Measurements from ENCODE around the gene HSD11B1L.

Gene HSD11B1L

GRCh38 chr19:5680437-5681368, at the start of gene HSD11B1L, which contains the start of gene MICOS13:
Gene HSD11B1L (plus strand): TSS chr19:5681027. CDS start chr19:5684833, 3,806 bp downstream.
Gene MICOS13 (minus strand): TSS chr19:5680516. CDS start chr19:5680486, 30 bp downstream.
- peak; percentile 95 to 96 for DNase-seq (ENCODE audit: low read depth in 2 of 2)

GRCh38 chr19:5631567-5632240, 49.1 kb upstream of the HSD11B1L start:
- no peak for DNase-seq (ENCODE audit: low read depth in 2 of 2)

GRCh38 chr19:5632241-5632612, 48.6 kb upstream of the HSD11B1L start:
- no peak for DNase-seq (ENCODE audit: low read depth in 2 of 2)

- no peak for DNase-seq (ENCODE audit: low read depth in 2 of 2)
These were observed 48.2 kb upstream of the HSD11B1L start for GRCh38 chr19:5632657-5633056.

- DNase-seq (ENCODE audit: low read depth in 2 of 2), result no peak
These were observed 45.4 kb upstream of the HSD11B1L start for GRCh38 chr19:5635427-5635826.

- no peak for DNase-seq (ENCODE audit: low read depth in 2 of 2)
These were observed 42.9 kb upstream of the HSD11B1L start for GRCh38 chr19:5637971-5638370.

- no peak for DNase-seq (ENCODE audit: low read depth in 2 of 2)
These were observed 39.7 kb upstream of the HSD11B1L start for GRCh38 chr19:5641171-5641570.

GRCh38 chr19:5642204-5642603, 38.6 kb upstream of the HSD11B1L start:
- DNase-seq (ENCODE audit: low read depth in 2 of 2), result no peak

- no peak for DNase-seq (ENCODE audit: low read depth in 2 of 2)
These were observed 37.8 kb upstream of the HSD11B1L start for GRCh38 chr19:5643060-5643459.

GRCh38 chr19:5644037-5644436, 36.8 kb upstream of the HSD11B1L start:
- DNase-seq (ENCODE audit: low read depth in 2 of 2), result no peak

- no peak for DNase-seq (ENCODE audit: low read depth in 2 of 2)
These were observed 35.4 kb upstream of the HSD11B1L start for GRCh38 chr19:5645409-5645808.

- DNase-seq (ENCODE audit: low read depth in 2 of 2), result no peak
These were observed 34.1 kb upstream of the HSD11B1L start for GRCh38 chr19:5646703-5647102.

GRCh38 chr19:5648464-5648863, 32.4 kb upstream of the HSD11B1L start:
- DNase-seq (ENCODE audit: low read depth in 2 of 2), result no peak

- no peak for DNase-seq (ENCODE audit: low read depth in 2 of 2)
These were observed 29.5 kb upstream of the HSD11B1L start for GRCh38 chr19:5651361-5651760.

- DNase-seq (ENCODE audit: low read depth in 2 of 2), result no peak
These were observed 28.6 kb upstream of the HSD11B1L start for GRCh38 chr19:5652261-5652660.

GRCh38 chr19:5654931-5655330, 25.9 kb upstream of the HSD11B1L start:
- DNase-seq (ENCODE audit: low read depth in 2 of 2), result no peak

GRCh38 chr19:5655412-5655811, 25.4 kb upstream of the HSD11B1L start:
- DNase-seq (ENCODE audit: low read depth in 2 of 2), result no peak

- DNase-seq (ENCODE audit: low read depth in 2 of 2), result no peak
These were observed 19.3 kb upstream of the HSD11B1L start for GRCh38 chr19:5661483-5661882.

GRCh38 chr19:5663904-5664303, 16.9 kb upstream of the HSD11B1L start:
- DNase-seq (ENCODE audit: low read depth in 2 of 2), result no peak

GRCh38 chr19:5664515-5664914, 16.3 kb upstream of the HSD11B1L start:
- no peak for DNase-seq (ENCODE audit: low read depth in 2 of 2)

- DNase-seq (ENCODE audit: low read depth in 2 of 2), result no peak
These were observed 14.9 kb upstream of the HSD11B1L start for GRCh38 chr19:5665781-5666513.

- no peak for DNase-seq (ENCODE audit: low read depth in 2 of 2)
These were observed 13.8 kb upstream of the HSD11B1L start for GRCh38 chr19:5666921-5667610.

All from stimulated activated CD4-positive, alpha-beta T cell treated with anti-CD3 and anti-CD28 coated beads, Interleukin-4, amount 100 ng/mL, for 48 hours (primary cell).